Kidney (tissue), 14 donors: ENCODE measurements around the gene CHMP6. TPM values are rescaled to one million over a fixed set of nuclear protein-coding genes. Genes with fewer than 3 reads are reported as not detected.

ENCODE experiments used
- DNase-seq, 5 donors: peaks; one replicate each; pipeline ENCODE4 v3.0.0-alpha.2; 2013 to 2020
- FAIRE-seq: peaks from 2 replicates; lab custom pipeline; 2012; peaks lifted over from hg19 to GRCh38; lab: Jason Lieb, UNC
- H3K27ac ChIP-seq, 2 donors: one replicate each; pipeline ENCODE4 v1.7.0; 2013; ENCODE audit warnings: low read depth in 2 of 2, low read length in 2 of 2, inconsistent platforms in 1 of 2
- H3K27me3 ChIP-seq: one replicate; pipeline ENCODE4 v1.7.1; 2013; ENCODE audit warnings: low read length, inconsistent platforms; ENCODE audit not compliant: control insufficient read depth, insufficient read depth
- H3K36me3 ChIP-seq, 3 donors: one replicate each; pipeline versions ENCODE4 v1.7.0 to v1.7.1; 2013; ENCODE audit warnings: low read length in 3 of 3, control low read depth in 1 of 3, inconsistent platforms in 1 of 3; ENCODE audit not compliant: insufficient read depth in 3 of 3, control insufficient read depth in 2 of 3
- H3K4me1 ChIP-seq, 3 donors: one replicate each; pipeline versions ENCODE4 v1.7.0 to v1.7.1; 2013; ENCODE audit warnings: low read length in 3 of 3, inconsistent platforms in 1 of 3, low read depth in 1 of 3; ENCODE audit not compliant: control insufficient read depth in 2 of 3, insufficient read depth in 2 of 3
- H3K4me3 ChIP-seq, 3 donors: one replicate each; pipeline versions ENCODE4 v1.7.0 to v1.8.1; 2013; ENCODE audit warnings: low read length in 3 of 3, control low read depth in 1 of 3, inconsistent platforms in 1 of 3
- H3K9ac ChIP-seq, 3 donors: one replicate each; pipeline versions ENCODE4 v1.7.0 to v1.7.1; 2013; ENCODE audit warnings: low read length in 3 of 3, control low read depth in 1 of 3, inconsistent platforms in 1 of 3
- H3K9me3 ChIP-seq, 3 donors: one replicate each; pipeline versions ENCODE4 v1.7.0 to v1.7.1; 2013; ENCODE audit warnings: low read length in 3 of 3, control low read depth in 1 of 3, inconsistent platforms in 1 of 3; ENCODE audit not compliant: control insufficient read depth in 2 of 3, insufficient read depth in 1 of 3
- CTCF ChIP-seq: IDR thresholded peaks from 3 replicates; pipeline ENCODE4 v1.5.1; 2012; ENCODE audit warnings: mild to moderate bottlenecking, moderate library complexity, borderline replicate concordance; ENCODE audit not compliant: insufficient read depth; ENCODE audit errors: extremely low read depth
- intact Hi-C: fragments of 100-400 bp; cut with DNase I; formaldehyde crosslinking; loops from one replicate; pipeline ENCODE4 v1.11.1; 2022
- polyA plus RNA-seq: library from polyadenylated mRNA; stranded (reverse); fragments of 350-450 nt; fragmentation: Illumina TruSeq; extraction: RNeasy Lipid Tissue Mini Kit (QIAGEN cat#74804); gene quantifications from one replicate; pipeline ENCODE4 v1.2.3, GENCODE V29; 2014; ENCODE audit warnings: low read depth, low replicate concordance; ENCODE audit not compliant: insufficient read depth
- total RNA-seq: library from RNA; stranded (reverse); fragmentation: NEBNext Ultra II Directional; extraction: Animal tissue kit (Norgen Biotek cat#: 25700); gene quantifications from one replicate; pipeline ENCODE4 v1.2.1, GENCODE V29; 2021
- donor health status: control.
- donor health status: control.
- donor health status: control.
- donor health status: control.
- donor health status: control.
- donor health status: DM: yes; HTN: yes; CAD: no.
- donor health status: Normal renal cell carcinoma (clear cell type).

CHMP6 gene
- total and polyA plus RNA-seq, 2 donors from 2014 or later = 28.0 to 34.1 TPM

DNA sequence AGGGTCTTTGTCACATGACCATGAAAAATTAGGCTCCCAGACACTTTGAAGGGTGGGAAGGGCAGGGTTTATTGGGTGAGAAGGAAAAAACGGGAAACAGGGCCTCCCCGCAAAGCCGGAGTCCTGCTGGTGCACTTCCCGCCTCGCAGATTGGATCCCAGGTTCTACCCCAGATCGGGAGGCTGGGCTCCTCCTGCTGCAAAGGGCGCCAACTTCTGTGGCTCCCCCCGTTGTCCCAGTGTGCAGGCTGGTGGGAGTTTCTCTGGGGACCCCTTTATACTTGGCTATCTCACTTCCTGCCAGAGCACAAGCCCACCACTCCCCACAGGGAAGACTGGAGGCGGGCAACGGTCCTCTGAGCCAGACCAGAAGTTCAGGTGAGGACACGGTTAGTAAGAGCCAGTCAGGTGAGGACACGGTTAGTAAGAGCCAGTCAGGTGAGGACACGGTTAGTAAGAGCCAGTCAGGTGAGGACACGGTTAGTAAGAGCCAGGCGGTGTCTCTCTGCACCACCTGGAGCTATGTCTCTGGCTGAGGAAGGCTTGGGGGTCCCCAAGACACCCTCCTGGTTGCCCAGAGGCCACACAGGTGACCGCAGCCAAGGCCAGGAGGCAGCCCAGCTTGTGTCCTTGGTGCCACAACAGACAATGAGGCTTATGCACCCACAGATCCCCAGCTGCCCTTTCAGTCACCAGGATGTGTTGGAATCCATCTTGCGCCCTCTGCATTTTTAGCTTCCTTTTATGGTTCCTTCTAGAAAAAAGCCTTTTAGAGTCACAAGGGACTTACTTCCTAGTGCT, 48.1 kb upstream of the CHMP6 start:
- peak in 1 of 5 donors; percentile 65 for DNase-seq
- TF ChIP-seq CTCF = no peak
- Histone ChIP-seq H3K27me3 (no peaks in the 10 kb centered on the region), H3K9ac (no peak overlapping the region), H3K36me3 (peaks cover 0 to 14% (median 6%) of the 10 kb centered on the region in 3 donors), H3K27ac (no peak overlapping the region), H3K4me1 (peaks cover 0 to 9% (median 4%) of the 10 kb centered on the region in 3 donors), H3K4me3 (no peak overlapping the region), H3K9me3 (no peaks in the 10 kb centered on the region)
- no peak for FAIRE-seq
- intact Hi-C loops = no loop called here

DNA sequence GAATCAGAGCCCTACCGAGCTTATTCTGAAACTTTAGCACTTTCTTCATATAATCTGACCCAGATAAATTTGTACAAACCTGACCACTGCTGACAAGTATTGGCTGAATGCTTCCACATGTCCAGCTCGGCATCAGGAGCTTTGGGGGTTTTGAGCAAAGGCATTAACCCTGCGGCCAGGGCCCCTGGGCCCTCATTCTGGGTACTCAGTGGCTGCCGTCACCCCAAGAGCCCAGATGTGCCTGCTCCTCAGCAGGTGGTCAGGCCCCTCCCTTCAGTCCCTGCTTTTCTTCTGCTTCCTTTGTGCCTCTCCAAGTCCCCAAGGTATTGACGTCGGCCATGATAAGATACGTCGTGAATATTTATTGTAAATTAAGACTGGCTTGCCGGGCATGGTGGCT, 47.3 kb upstream of the CHMP6 start:
- FAIRE-seq = no peak

DNA sequence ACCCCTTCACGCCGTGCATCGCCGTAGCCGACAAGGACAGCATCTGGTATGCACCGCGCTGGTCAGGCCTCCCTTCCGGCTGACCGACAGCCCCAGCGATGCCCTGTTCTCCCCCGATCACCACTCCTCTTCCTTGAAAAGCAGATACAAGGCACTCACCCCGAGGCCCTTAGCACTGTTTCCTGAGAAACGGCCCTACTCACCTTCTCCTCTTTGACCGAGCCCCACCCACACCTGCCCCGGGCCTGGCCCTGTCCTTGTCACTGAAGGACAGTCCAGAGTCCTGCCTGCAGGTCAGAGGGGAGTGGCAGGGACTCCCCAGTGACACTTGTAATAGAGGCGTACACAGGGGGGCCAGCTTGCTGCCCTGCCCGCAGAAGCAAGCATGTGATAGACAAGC, 45.9 kb upstream of the CHMP6 start:
- DNase-seq = peak in 1 of 5 donors; percentile 56
- H3K27me3 ChIP-seq = no peaks in the 10 kb centered on the region
- no peaks in the 10 kb centered on the region for H3K9me3 ChIP-seq
- no peak for TF ChIP-seq CTCF
- peaks cover 0 to 14% (median 6%) of the 10 kb centered on the region in 3 donors for H3K36me3 ChIP-seq
- H3K4me3 ChIP-seq = no peak overlapping the region
- no peak overlapping the region for H3K27ac ChIP-seq
- no peak for FAIRE-seq
- intact Hi-C loops = no loop called here
- peaks cover 0 to 9% (median 4%) of the 10 kb centered on the region in 3 donors for H3K4me1 ChIP-seq
- H3K9ac ChIP-seq = no peak overlapping the region

More for the DNA sequence above, 47.3 kb upstream of the CHMP6 start:
- no peak for TF ChIP-seq CTCF
- Histone ChIP-seq H3K4me1 (peaks cover 0 to 9% (median 4%) of the 10 kb centered on the region in 3 donors), H3K9ac (no peak overlapping the region), H3K4me3 (no peak overlapping the region), H3K27ac (no peak overlapping the region), H3K27me3 (no peaks in the 10 kb centered on the region), H3K36me3 (peaks cover 0 to 14% (median 6%) of the 10 kb centered on the region in 3 donors), H3K9me3 (no peaks in the 10 kb centered on the region)
- DNase-seq = peak in 1 of 5 donors; percentile 32
- intact Hi-C loops = no loop called here
